Glomerular visceral epithelial cell (primary cell): Measurements from ENCODE around the gene CAPN5.

ENCODE experiments used
- DNase-seq: peaks from one replicate; pipeline ENCODE4 v3.0.0-alpha.2; 2016; ENCODE audit errors: extremely low spot score

Gene CAPN5

GRCh38 chr11:77082838-77083565 lies 16.2 kb downstream of the CAPN5 start:
- no peak for DNase-seq

- DNase-seq, result no peak
Observed at GRCh38 chr11:77083566-77084245, 16.9 kb downstream of the CAPN5 start.

GRCh38 chr11:77084581-77085191 lies 17.9 kb downstream of the CAPN5 start:
- no peak for DNase-seq

GRCh38 chr11:77085652-77086051 lies 18.9 kb downstream of the CAPN5 start:
- no peak for DNase-seq

- no peak for DNase-seq
Observed at GRCh38 chr11:77086521-77087472, 20.0 kb downstream of the CAPN5 start.

GRCh38 chr11:77087723-77088225 lies 21.0 kb downstream of the CAPN5 start:
- DNase-seq, result no peak

- DNase-seq, result no peak
Observed at GRCh38 chr11:77088236-77089003, 21.6 kb downstream of the CAPN5 start.

GRCh38 chr11:77089004-77089545 lies 22.3 kb downstream of the CAPN5 start:
- no peak for DNase-seq

GRCh38 chr11:77090046-77090372 lies 23.2 kb downstream of the CAPN5 start:
- no peak for DNase-seq

- no peak for DNase-seq
Observed at GRCh38 chr11:77090373-77091111, 23.8 kb downstream of the CAPN5 start.

GRCh38 chr11:77091146-77091940 lies 24.6 kb downstream of the CAPN5 start:
- DNase-seq, result peak; percentile 77

- DNase-seq, result no peak
Observed at GRCh38 chr11:77092382-77092781, 25.6 kb downstream of the CAPN5 start.

GRCh38 chr11:77093056-77093891 lies 26.5 kb downstream of the CAPN5 start:
- DNase-seq, result no peak

- no peak for DNase-seq
Observed at GRCh38 chr11:77093987-77094840, 27.4 kb downstream of the CAPN5 start.

- DNase-seq, result no peak
Observed at GRCh38 chr11:77094841-77095365, 28.1 kb downstream of the CAPN5 start.

- DNase-seq, result no peak
Observed at GRCh38 chr11:77095551-77096490, 29.1 kb downstream of the CAPN5 start.
